BLaER1 treated with 17β-estradiol and CSF1 and Interleukin-3, amounts not matched to agents 10 nM and 100 nM (cell line): ENCODE measurements around the gene PKP3.
"Not testable (repeated sequence)": the region's sequence is repeated elsewhere in the genome, so short reads cannot be mapped to it uniquely, and the experiment has no call there.

Experiments
- H3K27ac ChIP-seq, 11 experiments: shearing (Covaris generic); formaldehyde crosslinking; 2 replicates each; pipeline ENCODE4 v1.8.1; 2022
- H3K27me3 ChIP-seq, 11 experiments: shearing (Covaris generic); formaldehyde crosslinking; 2 replicates each; pipeline ENCODE4 v1.8.1; 2022
- H3K36me3 ChIP-seq, 11 experiments: shearing (Covaris generic); formaldehyde crosslinking; 2 replicates each; pipeline ENCODE4 v1.8.1; 2022
- H3K4me1 ChIP-seq, 10 experiments: shearing (Covaris generic); formaldehyde crosslinking; 2 replicates each; pipeline ENCODE4 v1.8.1; 2022
- H3K4me2 ChIP-seq, 11 experiments: shearing (Covaris generic); formaldehyde crosslinking; 2 replicates each; pipeline ENCODE4 v1.8.1; 2022
- H3K4me3 ChIP-seq, 10 experiments: shearing (Covaris generic); formaldehyde crosslinking; 2 replicates each; pipeline ENCODE4 v1.8.1; 2022
- H3K9ac ChIP-seq, 11 experiments: shearing (Covaris generic); formaldehyde crosslinking; 2 replicates each; pipeline ENCODE4 v1.8.1; 2022
- H3K9me3 ChIP-seq, 11 experiments: shearing (Covaris generic); formaldehyde crosslinking; replicated peaks in 1 of 11; 2 replicates each; pipeline ENCODE4 v1.8.1; 2022
- H4K20me1 ChIP-seq, 11 experiments: shearing (Covaris generic); formaldehyde crosslinking; 2 replicates each; pipeline ENCODE4 v1.8.1; 2022
- Cebpa-rat ChIP-seq, 11 experiments: shearing (Covaris generic); IDR thresholded peaks; 2 replicates each; pipeline ENCODE4 v1.8.1; 2022

PKP3 gene, protein sequence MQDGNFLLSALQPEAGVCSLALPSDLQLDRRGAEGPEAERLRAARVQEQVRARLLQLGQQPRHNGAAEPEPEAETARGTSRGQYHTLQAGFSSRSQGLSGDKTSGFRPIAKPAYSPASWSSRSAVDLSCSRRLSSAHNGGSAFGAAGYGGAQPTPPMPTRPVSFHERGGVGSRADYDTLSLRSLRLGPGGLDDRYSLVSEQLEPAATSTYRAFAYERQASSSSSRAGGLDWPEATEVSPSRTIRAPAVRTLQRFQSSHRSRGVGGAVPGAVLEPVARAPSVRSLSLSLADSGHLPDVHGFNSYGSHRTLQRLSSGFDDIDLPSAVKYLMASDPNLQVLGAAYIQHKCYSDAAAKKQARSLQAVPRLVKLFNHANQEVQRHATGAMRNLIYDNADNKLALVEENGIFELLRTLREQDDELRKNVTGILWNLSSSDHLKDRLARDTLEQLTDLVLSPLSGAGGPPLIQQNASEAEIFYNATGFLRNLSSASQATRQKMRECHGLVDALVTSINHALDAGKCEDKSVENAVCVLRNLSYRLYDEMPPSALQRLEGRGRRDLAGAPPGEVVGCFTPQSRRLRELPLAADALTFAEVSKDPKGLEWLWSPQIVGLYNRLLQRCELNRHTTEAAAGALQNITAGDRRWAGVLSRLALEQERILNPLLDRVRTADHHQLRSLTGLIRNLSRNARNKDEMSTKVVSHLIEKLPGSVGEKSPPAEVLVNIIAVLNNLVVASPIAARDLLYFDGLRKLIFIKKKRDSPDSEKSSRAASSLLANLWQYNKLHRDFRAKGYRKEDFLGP

DNA sequence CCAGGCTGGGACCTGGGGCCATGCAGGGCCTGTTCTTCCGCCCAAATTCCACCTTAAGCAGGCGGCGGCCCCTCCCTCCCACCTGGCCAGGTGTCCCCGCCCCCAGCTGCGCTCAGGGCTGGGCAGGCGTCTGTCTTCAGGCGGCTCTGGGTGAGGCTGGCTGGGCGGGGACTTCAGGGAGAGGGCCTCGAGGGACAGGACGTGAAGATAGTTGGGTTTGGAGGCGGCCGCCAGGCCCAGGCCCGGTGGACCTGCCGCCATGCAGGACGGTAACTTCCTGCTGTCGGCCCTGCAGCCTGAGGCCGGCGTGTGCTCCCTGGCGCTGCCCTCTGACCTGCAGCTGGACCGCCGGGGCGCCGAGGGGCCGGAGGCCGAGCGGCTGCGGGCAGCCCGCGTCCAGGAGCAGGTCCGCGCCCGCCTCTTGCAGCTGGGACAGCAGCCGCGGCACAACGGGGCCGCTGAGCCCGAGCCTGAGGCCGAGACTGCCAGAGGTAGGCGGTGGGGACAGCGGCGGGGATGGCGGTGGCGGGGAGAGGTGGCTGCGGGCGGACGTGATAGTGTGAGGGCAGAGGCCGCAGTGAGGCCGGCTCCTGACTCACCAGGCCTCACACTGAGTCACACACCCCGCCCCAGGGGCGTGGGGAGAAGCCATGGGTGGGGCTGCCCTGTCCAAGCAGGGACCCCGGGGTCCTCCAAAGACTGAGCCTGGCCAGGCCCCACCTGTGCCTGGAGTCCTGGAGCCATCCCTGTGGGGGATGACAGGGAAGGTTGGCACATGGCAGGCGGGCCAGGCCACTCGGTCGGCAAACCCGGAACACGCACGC lies at the start of gene PKP3:
Gene PKP3, plus strand, starts transcription at position 176 of the 824 bp plus-strand sequence. Its CDS starts 84 bp downstream, at position 260.
- Histone ChIP-seq H3K27ac (no peak within 1 kb of the TSS), H3K4me1 (peaks cover 0 to 35% (median 18%) of the 10 kb centered on the region in 10 experiments; a peak in 16 of 20 replicates), H4K20me1 (peaks cover 0 to 8% (median 0%) of the 10 kb centered on the region in 11 experiments; a peak in 1 of 22 replicates), H3K4me3 (no peak within 1 kb of the TSS), H3K9ac (no peak within 1 kb of the TSS), H3K36me3 (no peaks in the 10 kb centered on the region), H3K27me3 (peaks cover 3 to 5% (median 4%) of the 10 kb centered on the region in 11 experiments; a peak in 16 of 22 replicates), H3K4me2 (peak within 1 kb of the TSS in 4 of 11 experiments; percentile 13 to 44 (median 22); a peak in 6 of 22 replicates), H3K9me3 (no peaks in the 10 kb centered on the region)
- TF ChIP-seq Cebpa-rat (IDR thresholded peaks at IDR 0.05): no peak

DNA sequence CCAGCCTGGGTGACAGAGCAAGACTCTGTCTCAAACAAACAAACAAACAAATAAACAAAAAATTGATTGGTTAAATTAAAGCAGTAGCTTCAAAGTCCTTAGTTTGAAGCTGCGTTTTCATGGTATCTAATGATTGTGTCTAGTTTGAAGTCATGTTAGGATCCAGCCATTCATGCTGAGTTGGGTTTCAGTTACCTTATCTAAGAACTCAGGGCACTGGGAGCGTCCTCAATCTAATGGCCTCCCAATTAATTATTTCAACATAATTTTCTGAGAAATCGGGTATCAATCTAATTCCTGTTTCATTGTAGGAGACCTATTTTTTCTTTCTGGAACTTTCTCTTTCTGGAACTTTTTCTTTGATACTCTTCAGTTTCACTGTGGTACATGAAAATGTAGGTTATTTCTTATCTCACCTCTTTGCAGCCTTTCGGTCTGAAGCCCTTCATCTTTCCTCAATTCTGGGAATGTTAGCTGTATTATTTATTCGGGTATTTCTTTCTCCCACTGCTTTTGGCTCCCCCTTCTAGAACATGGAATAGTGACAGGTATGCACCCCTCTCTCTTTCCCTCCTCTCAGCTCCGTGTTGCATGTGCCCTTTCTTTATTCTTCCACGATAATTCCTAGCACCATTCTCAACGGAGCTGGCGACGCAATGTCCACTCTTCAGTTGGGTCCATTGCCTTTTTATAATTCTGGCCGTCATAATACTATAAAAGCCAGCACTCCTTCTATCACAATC lies 49.0 kb upstream of the PKP3 start:
- TF ChIP-seq Cebpa-rat (IDR thresholded peaks at IDR 0.05): no peak
- no peak overlapping the region for H3K9ac ChIP-seq
- H3K4me3 ChIP-seq: no peak overlapping the region
- no peak overlapping the region for H3K27ac ChIP-seq
- peaks cover 0 to 15% (median 10%) of the 10 kb centered on the region in 11 experiments; a peak in 12 of 22 replicates for H3K9me3 ChIP-seq
- H3K4me2 ChIP-seq: no peak overlapping the region
- H3K36me3 ChIP-seq: no peaks in the 10 kb centered on the region
- H3K4me1 ChIP-seq: peaks cover 40 to 51% (median 46%) of the 10 kb centered on the region in 10 experiments
- H4K20me1 ChIP-seq: no peaks in the 10 kb centered on the region
- H3K27me3 ChIP-seq: no peaks in the 10 kb centered on the region

DNA sequence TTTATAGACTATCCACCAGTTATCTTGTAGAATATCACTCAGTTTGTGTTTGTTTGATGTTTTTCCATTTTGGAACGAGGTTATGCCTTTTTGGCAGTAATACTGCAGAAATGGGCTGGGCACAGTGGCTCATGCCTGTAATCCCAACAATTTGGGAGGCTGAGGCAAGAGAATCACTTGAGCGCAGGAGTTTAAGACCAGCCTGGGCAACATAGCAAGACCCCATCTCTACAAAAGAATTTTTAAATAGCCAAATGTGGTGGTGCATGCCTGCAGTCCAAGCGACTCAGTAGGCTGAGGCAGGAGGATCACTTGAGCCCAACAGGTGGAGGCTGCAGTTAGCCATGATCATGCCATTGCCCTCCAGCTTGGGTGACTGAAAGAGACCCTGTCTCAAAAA lies 47.5 kb upstream of the PKP3 start:
- no peaks in the 10 kb centered on the region for H3K27me3 ChIP-seq
- H3K4me2 ChIP-seq: no peak overlapping the region
- no peak for TF ChIP-seq Cebpa-rat (IDR thresholded peaks at IDR 0.05)
- H3K9ac ChIP-seq: no peak overlapping the region
- no peak overlapping the region for H3K4me3 ChIP-seq
- H4K20me1 ChIP-seq: no peaks in the 10 kb centered on the region
- H3K36me3 ChIP-seq: no peaks in the 10 kb centered on the region
- H3K9me3 ChIP-seq: peaks cover 0 to 9% (median 3%) of the 10 kb centered on the region in 11 experiments; a peak in 10 of 22 replicates
- H3K4me1 ChIP-seq: peaks cover 49 to 60% (median 54%) of the 10 kb centered on the region in 10 experiments
- H3K27ac ChIP-seq: no peak overlapping the region

DNA sequence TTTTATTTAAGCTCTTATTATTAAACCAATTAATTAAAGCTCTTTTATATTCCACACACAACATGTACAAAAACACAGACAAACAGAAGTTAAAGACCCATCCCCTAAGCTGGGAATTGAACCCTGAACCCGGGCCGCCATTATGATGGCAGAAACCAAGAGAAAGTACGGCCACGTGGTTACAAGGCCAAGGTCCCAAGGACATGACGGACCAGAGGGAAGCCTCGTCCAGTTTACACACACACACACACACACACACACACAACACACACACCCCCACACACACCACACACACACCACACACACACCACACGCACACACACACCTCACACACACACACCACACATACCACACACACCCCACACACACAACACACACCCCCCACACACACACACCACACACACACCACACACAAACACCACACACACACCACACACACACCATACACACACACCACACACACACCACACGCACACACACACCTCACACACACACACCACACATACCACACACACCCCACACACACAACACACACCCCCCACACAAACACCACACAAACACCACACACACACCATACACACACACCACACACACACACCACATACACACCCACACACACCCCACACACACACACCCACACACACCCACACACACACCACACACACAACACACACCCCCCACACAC lies 44.6 kb upstream of the PKP3 start:
- not testable (repeated sequence) for H3K9ac ChIP-seq, H3K27me3 ChIP-seq, H4K20me1 ChIP-seq, H3K36me3 ChIP-seq, H3K9me3 ChIP-seq, H3K4me3 ChIP-seq
- H3K4me2 ChIP-seq: peak overlapping the region in 10 of 11 experiments; percentile 15 to 82 (median 78); a peak in 19 of 22 replicates
- peaks cover 61 to 75% (median 67%) of the 10 kb centered on the region in 10 experiments for H3K4me1 ChIP-seq
- peak overlapping the region in 10 of 11 experiments; percentile 44 to 80 (median 70); a peak in 17 of 22 replicates for H3K27ac ChIP-seq

DNA sequence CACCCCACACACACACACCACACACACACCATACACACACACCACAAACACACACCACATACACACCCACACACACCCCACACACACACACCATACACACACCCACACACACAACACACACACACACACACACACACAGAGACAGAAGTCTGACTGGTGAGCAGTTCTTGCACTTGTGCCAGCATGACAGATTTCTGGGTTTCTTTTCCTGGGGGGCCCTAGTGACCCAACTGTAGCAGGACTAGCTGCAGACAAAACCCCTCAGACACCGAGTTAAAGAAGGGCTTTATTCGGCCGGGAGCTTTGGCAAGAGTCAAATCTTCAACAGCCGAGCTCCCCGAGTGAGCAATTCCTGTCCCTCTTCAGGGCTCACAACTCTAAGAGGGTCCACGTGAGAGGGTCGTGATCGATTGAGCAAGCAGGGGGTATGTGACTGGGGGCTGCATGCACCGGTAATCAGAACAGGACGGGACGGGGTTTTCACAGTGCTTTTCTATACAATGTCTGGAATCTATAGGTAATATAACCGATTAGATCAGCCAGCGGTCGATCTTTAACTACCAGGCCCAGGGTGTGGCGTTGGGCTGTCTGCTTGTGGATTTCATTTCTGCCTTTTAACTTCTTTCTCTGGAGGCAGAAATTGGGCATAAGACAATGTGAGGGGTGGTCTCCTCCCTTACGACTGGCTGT lies 43.8 kb upstream of the PKP3 start:
- peak overlapping the region; percentile 20 to 62 (median 50); a peak in 18 of 22 replicates for H3K9ac ChIP-seq
- peak overlapping the region; percentile 53 to 90 (median 76) for H3K4me2 ChIP-seq
- H3K4me1 ChIP-seq: peaks cover 68 to 83% (median 74%) of the 10 kb centered on the region in 10 experiments
- H3K9me3 ChIP-seq, H3K36me3 ChIP-seq, H4K20me1 ChIP-seq, H3K27me3 ChIP-seq, H3K4me3 ChIP-seq: not testable (repeated sequence)
- H3K27ac ChIP-seq: peak overlapping the region; percentile 39 to 75 (median 65); a peak in 20 of 22 replicates

DNA sequence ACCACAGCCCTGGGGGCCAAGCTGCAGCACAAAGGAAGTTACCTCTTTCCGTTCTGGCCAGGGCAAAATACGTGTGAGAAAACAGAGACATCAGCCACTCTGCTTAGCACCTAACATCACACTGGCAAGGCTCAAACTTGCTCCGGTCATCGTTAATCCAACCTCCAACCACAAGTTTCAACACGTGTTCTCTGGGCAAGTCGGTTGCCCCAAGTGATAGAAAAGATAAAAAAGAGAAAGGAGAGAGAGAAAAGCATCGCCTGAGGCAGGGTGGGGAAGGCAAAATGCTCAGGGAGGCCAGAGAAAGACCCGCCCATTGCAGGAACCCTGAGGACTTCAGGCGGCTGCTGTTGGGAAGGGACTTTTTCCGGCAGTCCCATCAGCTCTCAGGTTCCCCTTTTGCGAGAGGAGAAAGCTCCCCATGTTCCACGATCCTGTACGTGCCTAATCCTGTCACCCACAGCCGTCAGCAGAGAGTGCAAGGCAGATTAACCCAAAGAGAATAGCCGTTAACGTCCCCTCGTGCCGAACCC lies 43.2 kb upstream of the PKP3 start:
- Histone ChIP-seq H3K4me3 (no peak overlapping the region), H3K9me3 (no peaks in the 10 kb centered on the region), H3K4me2 (peak overlapping the region; percentile 53 to 90 (median 76)), H3K9ac (peak overlapping the region; percentile 20 to 62 (median 50); a peak in 18 of 22 replicates), H3K27ac (peak overlapping the region; percentile 39 to 75 (median 65); a peak in 20 of 22 replicates), H3K27me3 (no peaks in the 10 kb centered on the region), H3K36me3 (no peaks in the 10 kb centered on the region), H3K4me1 (peaks cover 75 to 89% (median 80%) of the 10 kb centered on the region in 10 experiments), H4K20me1 (no peaks in the 10 kb centered on the region)
- TF ChIP-seq Cebpa-rat (IDR thresholded peaks at IDR 0.05): no peak

DNA sequence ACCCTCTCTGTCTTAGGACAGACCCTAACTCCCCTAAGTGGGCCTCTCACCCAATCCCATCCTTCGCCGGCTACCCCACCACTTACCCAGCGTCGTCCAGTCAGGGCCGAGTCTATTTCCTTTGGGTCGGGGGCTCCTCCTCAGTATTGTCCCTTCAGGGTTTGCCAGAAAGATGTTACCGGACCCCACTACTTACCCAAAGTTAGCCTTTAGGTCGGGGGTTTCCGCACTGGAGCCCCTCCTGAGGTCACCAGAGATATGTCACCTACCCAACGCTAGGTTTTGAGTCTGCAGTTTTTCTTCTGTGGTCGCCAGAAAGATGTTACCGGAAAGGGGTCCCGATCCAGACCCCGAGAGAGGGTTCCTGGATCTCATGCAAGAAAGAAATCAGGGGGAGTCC lies 42.6 kb upstream of the PKP3 start:
- H3K4me2 ChIP-seq: peak overlapping the region; percentile 53 to 90 (median 76)
- no peaks in the 10 kb centered on the region for H3K27me3 ChIP-seq
- no peaks in the 10 kb centered on the region for H3K36me3 ChIP-seq
- H3K4me1 ChIP-seq: peaks cover 78 to 89% (median 82%) of the 10 kb centered on the region in 10 experiments
- H3K27ac ChIP-seq: peak overlapping the region in 10 of 11 experiments; percentile 54 to 75 (median 66); a peak in 19 of 22 replicates
- H3K4me3 ChIP-seq: no peak overlapping the region
- TF ChIP-seq Cebpa-rat (IDR thresholded peaks at IDR 0.05): no peak
- peak overlapping the region in 9 of 11 experiments; percentile 20 to 62 (median 48); a peak in 7 of 22 replicates for H3K9ac ChIP-seq
- H3K9me3 ChIP-seq: no peaks in the 10 kb centered on the region
- H4K20me1 ChIP-seq: no peaks in the 10 kb centered on the region
